Esophagus squamous epithelium (tissue), 5 donors: ENCODE data around the gene CNNM2. TPM values are rescaled to one million over a fixed set of nuclear protein-coding genes. Genes with fewer than 3 reads are reported as not detected.
A peak's percentile ranks its signal among the peaks of the same experiment; 100 is the strongest.
"Not testable (repeated sequence)": the region's sequence is repeated elsewhere in the genome, so short reads cannot be mapped to it uniquely, and the experiment has no call there.

Source experiments
- DNase-seq: peaks from one replicate; lab custom pipeline; 2025; lab: John Stamatoyannopoulos, UW
- H3K27ac ChIP-seq, 4 donors: fragments of 200-600 bp; sonication (generic); one replicate each; pipeline ENCODE4 v1.5.1; 2016 to 2019; ENCODE audit warnings: mild to moderate bottlenecking in 1 of 4
- H3K27me3 ChIP-seq, 4 donors: fragments of 200-600 bp; sonication (generic); 1 replicate in 3 of 4; 2 replicates in 1 of 4; pipeline versions ENCODE4 v1.5.1 to v1.6.0; 2017 to 2021; ENCODE audit warnings: antibody characterized with exemption in 1 of 4
- H3K36me3 ChIP-seq, 3 donors: fragments of 200-600 bp; sonication (generic); one replicate each; pipeline ENCODE4 v1.5.1; 2016 to 2019
- H3K4me1 ChIP-seq, 3 donors: fragments of 200-600 bp; sonication (generic); one replicate each; pipeline ENCODE4 v1.5.1; 2017 to 2019
- H3K4me3 ChIP-seq, 4 donors: fragments of 200-600 bp; sonication (generic); 1 replicate in 3 of 4; 2 replicates in 1 of 4; pipeline ENCODE4 v1.5.1; 2016 to 2019; ENCODE audit warnings: mild to moderate bottlenecking in 2 of 4, moderate library complexity in 1 of 4
- H3K9me3 ChIP-seq, 3 donors: fragments of 200-600 bp; sonication (generic); one replicate each; pipeline ENCODE4 v1.5.1; 2016 to 2019
- POLR2A ChIP-seq, 4 donors: fragments of 450-650 bp; IDR thresholded peaks; one replicate each; pipeline ENCODE4 v1.6.1; 2017; ENCODE audit warnings: antibody characterized with exemption in 4 of 4, mild to moderate bottlenecking in 4 of 4, moderate library complexity in 3 of 4
- WGBS, 2 donors: methylation state at CpG; one replicate each; pipeline ENCODE4 v1.1.5; 2018; 5-methylcytosine and 5-hydroxymethylcytosine counted together
- intact Hi-C: fragments of 100-400 bp; cut with DNase I; formaldehyde crosslinking; loops from one replicate; pipeline ENCODE4 v1.15.0; 2022
- total RNA-seq, 4 donors: library from RNA; depleted of rRNA; stranded (reverse); fragments of >200 nt; gene quantifications; one replicate each; pipeline ENCODE4 v1.1.0, GENCODE V29; 2016
- TF ChIP-seq, protein P1 (sequence below), 6 experiments: fragments of 450-650 bp in 4 of 6; fragments of 200-600 bp in 2 of 6; sonication (generic) in 2 of 6; IDR thresholded peaks; one replicate each; pipeline ENCODE4 v1.5.1; 2016 to 2019; ENCODE audit warnings: antibody characterized with exemption in 6 of 6, mild to moderate bottlenecking in 4 of 6, moderate library complexity in 4 of 6
- donor health status: DM: yes; HTN: yes; CAD: no.

Gene CNNM2
- total RNA-seq, 4 donors from 2014 or later, result 2.2 to 3.6 (median 2.6) TPM

DNA sequence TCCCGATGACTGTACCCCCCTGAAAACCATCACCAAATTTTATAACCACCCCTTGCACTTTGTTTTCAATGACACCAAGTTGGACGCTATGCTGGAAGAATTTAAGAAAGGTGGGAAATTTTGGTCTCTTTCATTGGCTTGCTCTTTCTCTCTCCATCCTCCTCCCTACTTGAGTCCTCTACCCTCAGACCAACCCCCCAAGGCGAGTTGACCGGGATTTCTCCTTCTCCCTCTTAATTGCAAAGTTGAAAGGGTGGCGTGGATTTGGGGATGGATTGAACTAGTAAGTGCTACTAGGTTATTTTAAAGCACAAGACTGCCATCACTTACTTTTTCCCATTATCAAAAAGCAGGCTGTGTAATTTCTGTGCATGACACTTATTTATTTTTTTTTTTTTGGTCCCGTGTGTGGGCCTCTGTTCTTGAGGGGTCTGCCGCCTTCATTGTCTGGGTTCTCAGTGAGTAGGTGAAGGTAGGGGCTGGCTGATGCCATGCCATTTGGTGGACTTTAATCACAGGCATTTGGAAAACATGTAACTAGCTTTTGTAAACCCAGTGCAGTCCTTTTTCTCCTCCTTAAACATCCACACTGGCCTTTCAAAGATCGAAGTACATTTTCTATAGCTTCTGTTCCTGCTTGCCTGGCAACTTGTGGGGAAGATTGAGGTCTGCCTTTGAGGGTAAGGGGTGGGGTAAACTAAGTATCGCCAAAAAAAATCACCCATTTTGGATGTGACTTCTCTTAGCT is 2.1 kb downstream of the CNNM2 start:
- Histone ChIP-seq H3K36me3 (no peaks in the 10 kb centered on the region), H3K27me3 (peaks cover 0 to 6% (median 0%) of the 10 kb centered on the region in 4 donors), H3K27ac (no peak overlapping the region), H3K4me1 (peaks cover 18 to 71% (median 20%) of the 10 kb centered on the region in 3 donors), H3K4me3 (peak overlapping the region in 3 of 4 donors; percentile 76 to 99 (median 89)), H3K9me3 (no peaks in the 10 kb centered on the region)
- 51 to 54% methylated on average over 9 of the region's 9 CpGs for WGBS, 2 donors
- DNase-seq, result no peak
- TF ChIP-seq, protein P1, sequence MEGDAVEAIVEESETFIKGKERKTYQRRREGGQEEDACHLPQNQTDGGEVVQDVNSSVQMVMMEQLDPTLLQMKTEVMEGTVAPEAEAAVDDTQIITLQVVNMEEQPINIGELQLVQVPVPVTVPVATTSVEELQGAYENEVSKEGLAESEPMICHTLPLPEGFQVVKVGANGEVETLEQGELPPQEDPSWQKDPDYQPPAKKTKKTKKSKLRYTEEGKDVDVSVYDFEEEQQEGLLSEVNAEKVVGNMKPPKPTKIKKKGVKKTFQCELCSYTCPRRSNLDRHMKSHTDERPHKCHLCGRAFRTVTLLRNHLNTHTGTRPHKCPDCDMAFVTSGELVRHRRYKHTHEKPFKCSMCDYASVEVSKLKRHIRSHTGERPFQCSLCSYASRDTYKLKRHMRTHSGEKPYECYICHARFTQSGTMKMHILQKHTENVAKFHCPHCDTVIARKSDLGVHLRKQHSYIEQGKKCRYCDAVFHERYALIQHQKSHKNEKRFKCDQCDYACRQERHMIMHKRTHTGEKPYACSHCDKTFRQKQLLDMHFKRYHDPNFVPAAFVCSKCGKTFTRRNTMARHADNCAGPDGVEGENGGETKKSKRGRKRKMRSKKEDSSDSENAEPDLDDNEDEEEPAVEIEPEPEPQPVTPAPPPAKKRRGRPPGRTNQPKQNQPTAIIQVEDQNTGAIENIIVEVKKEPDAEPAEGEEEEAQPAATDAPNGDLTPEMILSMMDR (IDR thresholded peaks at IDR 0.05), result no peak
- TF ChIP-seq POLR2A (IDR thresholded peaks at IDR 0.05), result no peak
- intact Hi-C loops, result loop anchor here (5.0 to 10.0 kb wide), 2 partner anchors 147 to 325 kb away; partner anchors contain the start of gene RPEL1

DNA sequence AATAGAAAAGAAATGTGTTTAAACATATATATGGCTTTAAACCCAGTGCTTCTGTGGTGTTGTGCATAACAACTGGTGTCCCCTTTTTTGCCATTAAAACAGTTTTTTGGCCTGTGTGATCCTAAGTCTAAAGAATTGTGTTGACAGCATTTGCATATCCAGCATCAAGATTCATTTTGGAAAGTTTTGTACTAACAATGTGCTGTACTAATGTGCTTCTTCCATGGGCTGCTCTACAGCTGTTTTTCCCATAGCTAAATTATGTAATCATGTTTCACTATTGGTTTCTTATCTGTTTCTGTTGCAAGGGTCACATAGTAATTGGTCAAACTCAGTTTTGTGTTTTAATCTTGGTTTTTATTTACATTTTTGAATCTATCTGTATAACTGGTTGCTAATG is 5.5 kb downstream of the CNNM2 start:
- Histone ChIP-seq H3K36me3 (peaks cover 0 to 4% (median 0%) of the 10 kb centered on the region in 3 donors), H3K4me1 (peaks cover 18 to 56% (median 20%) of the 10 kb centered on the region in 3 donors), H3K27ac (no peak overlapping the region), H3K9me3 (no peaks in the 10 kb centered on the region), H3K4me3 (no peak overlapping the region), H3K27me3 (no peaks in the 10 kb centered on the region)
- no peak for DNase-seq
- intact Hi-C loops, result no loop called here
- TF ChIP-seq POLR2A (IDR thresholded peaks at IDR 0.05), result no peak
- TF ChIP-seq, protein P1 (IDR thresholded peaks at IDR 0.05), result no peak

DNA sequence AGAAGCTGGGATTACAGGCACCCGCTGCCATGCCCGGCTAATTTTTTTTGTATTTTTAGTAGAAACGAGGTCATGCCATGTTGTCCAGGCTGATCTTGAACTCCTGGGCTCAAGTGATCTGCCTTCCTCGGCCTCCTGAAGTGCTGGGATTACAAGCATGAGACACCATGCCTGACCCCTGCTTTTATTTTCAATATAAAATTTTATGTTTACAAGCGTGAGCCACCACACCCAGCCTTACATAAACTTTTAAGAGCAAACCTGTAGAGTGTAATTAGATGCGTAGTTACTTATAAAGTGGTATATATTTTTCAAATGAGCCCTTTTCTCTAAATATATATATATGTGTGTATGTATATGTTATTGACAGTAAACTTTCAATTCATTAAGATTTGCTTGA is 8.7 kb downstream of the CNNM2 start:
- 88 to 89% methylated on average over 6 of the region's 6 CpGs for WGBS, 2 donors
- Histone ChIP-seq H3K4me3 (no peak overlapping the region), H3K27ac (no peak overlapping the region), H3K27me3 (no peaks in the 10 kb centered on the region), H3K9me3 (no peaks in the 10 kb centered on the region), H3K4me1 (peaks cover 0 to 25% (median 0%) of the 10 kb centered on the region in 3 donors), H3K36me3 (peaks cover 0 to 4% (median 0%) of the 10 kb centered on the region in 3 donors)
- intact Hi-C loops, result no loop called here
- TF ChIP-seq POLR2A (IDR thresholded peaks at IDR 0.05), result no peak
- TF ChIP-seq, protein P1 (IDR thresholded peaks at IDR 0.05), result no peak
- no peak for DNase-seq

DNA sequence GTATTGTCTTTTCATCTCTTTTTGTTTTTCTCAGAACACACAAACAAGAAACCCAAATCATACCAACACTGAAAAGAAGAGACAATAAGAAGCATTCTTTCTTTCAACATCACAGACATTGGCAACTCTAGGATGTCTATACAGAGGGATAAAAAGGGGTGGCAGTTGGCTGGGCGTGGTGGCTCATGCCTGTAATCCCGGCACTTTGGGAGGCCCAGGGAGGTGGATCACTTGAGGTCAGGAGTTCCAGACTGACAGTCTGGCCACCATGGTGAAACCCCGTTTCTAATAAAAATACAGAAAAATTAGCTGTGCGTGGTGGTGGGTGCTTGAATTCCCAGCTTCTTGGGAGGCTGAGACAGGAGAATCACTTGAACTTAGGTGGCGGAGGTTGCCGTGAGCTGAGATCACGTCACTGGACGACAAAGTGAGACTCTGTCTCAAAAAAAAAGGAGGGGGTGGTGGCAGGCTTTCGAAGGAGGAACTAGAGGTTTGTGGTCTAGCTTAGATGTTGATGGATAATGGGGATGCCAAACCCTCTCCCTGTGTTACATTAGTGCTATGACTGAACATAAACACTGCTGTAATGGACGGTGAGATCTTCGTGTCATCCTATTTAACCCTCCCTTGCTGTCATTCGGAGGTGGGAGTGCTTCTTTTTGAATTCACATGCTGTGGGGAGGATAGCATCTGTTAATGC is 9.4 kb downstream of the CNNM2 start:
- Histone ChIP-seq H3K27me3 (no peaks in the 10 kb centered on the region), H3K4me3 (no peak overlapping the region), H3K27ac (no peak overlapping the region), H3K9me3 (no peaks in the 10 kb centered on the region), H3K36me3 (peaks cover 0 to 4% (median 0%) of the 10 kb centered on the region in 3 donors), H3K4me1 (peaks cover 0 to 19% (median 0%) of the 10 kb centered on the region in 3 donors)
- intact Hi-C loops, result no loop called here
- DNase-seq, result no peak
- TF ChIP-seq, protein P1 (IDR thresholded peaks at IDR 0.05), result no peak
- TF ChIP-seq POLR2A (IDR thresholded peaks at IDR 0.05), result no peak
- WGBS, 2 donors, result 75 to 81% methylated on average over 11 to 12 of the region's 12 CpGs

DNA sequence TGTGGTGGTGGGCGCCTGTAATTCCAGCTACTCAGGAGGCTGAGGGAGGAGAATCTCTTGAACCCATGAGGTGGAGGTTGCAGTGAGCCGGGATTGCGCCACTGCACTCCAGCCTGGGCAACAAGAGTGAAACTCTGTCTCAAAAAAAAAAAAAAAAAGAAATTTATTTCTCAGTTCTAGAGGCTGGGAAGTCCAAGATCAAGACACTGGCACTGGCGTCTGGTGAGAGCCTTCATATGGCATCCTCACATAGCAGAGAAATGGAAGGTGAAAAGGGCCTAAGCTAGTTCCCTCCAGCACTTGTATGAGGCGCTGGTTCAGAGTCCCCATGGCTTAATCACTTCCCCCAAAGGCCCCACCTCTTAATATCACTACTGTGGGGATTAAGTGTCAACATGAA is 10.3 kb downstream of the CNNM2 start:
- 79 to 100% methylated on average over 4 of the region's 5 CpGs for WGBS, 2 donors
- DNase-seq, H3K4me3 ChIP-seq, H3K27ac ChIP-seq, H3K27me3 ChIP-seq, H3K4me1 ChIP-seq, H3K36me3 ChIP-seq, H3K9me3 ChIP-seq, intact Hi-C loops: not testable (repeated sequence)
